Testis (tissue), 3 donors: ENCODE measurements around the gene ATP8A1. TPM values are rescaled to one million over a fixed set of nuclear protein-coding genes. Genes with fewer than 3 reads are reported as not detected.

Experiments used
- DNase-seq: peaks from one replicate; pipeline ENCODE4 v3.0.0-alpha.2; 2019
- H3K27ac ChIP-seq, 2 donors: fragments of 200-600 bp; sonication (generic); one replicate each; pipeline ENCODE4 v1.5.1; 2019
- H3K27me3 ChIP-seq: fragments of 200-600 bp; sonication (generic); one replicate; pipeline ENCODE4 v1.5.1; 2019
- H3K36me3 ChIP-seq: fragments of 200-600 bp; sonication (generic); one replicate; pipeline ENCODE4 v1.5.1; 2017; ENCODE audit warnings: low read depth; ENCODE audit errors: missing control alignments
- H3K4me1 ChIP-seq: fragments of 200-600 bp; sonication (generic); one replicate; pipeline ENCODE4 v1.5.1; 2019
- H3K4me3 ChIP-seq, 2 donors: fragments of 200-600 bp; sonication (generic); one replicate each; pipeline ENCODE4 v1.5.1; 2017 to 2019
- H3K9me3 ChIP-seq: fragments of 200-600 bp; sonication (generic); one replicate; pipeline ENCODE4 v1.5.1; 2017
- POLR2A ChIP-seq: fragments of 450-650 bp; IDR thresholded peaks from one replicate; pipeline ENCODE4 v1.6.1; 2017; ENCODE audit warnings: antibody characterized with exemption, mild to moderate bottlenecking, moderate library complexity
- WGBS, 2 donors: methylation state at CpG; one replicate each; pipeline ENCODE4 v1.1.5; 2018; 5-methylcytosine and 5-hydroxymethylcytosine counted together
- intact Hi-C: fragments of 100-400 bp; cut with DNase I; formaldehyde crosslinking; loops from one replicate; pipeline ENCODE4 v1.15.1; 2023; ENCODE audit warnings: low total_unique reads
- polyA plus RNA-seq: library from polyadenylated mRNA; stranded (reverse); fragments of 350-450 nt; fragmentation: Illumina TruSeq; extraction: RNeasy Lipid Tissue Mini Kit (QIAGEN cat#74804); gene quantifications from one replicate; pipeline ENCODE4 v1.2.3, GENCODE V29; 2014; ENCODE audit warnings: low read depth, low replicate concordance; ENCODE audit not compliant: insufficient read depth
- total RNA-seq, 2 donors: library from RNA; depleted of rRNA; stranded (reverse); fragments of >200 nt; gene quantifications; one replicate each; pipeline ENCODE4 v1.2.3, GENCODE V29; 2016
- TF ChIP-seq, protein P1 (sequence below), 3 experiments: fragments of 450-650 bp in 2 of 3; fragments of 200-600 bp in 1 of 3; sonication (generic) in 1 of 3; IDR thresholded peaks; one replicate each; pipeline ENCODE4 v1.5.1; 2016 to 2019; ENCODE audit warnings: antibody characterized with exemption in 3 of 3, mild to moderate bottlenecking in 2 of 3, moderate library complexity in 1 of 3

The ATP8A1 gene
- total and polyA plus RNA-seq, 3 donors from 2014 or later = 5.5 to 32.5 (median 18.8) TPM

DNA sequence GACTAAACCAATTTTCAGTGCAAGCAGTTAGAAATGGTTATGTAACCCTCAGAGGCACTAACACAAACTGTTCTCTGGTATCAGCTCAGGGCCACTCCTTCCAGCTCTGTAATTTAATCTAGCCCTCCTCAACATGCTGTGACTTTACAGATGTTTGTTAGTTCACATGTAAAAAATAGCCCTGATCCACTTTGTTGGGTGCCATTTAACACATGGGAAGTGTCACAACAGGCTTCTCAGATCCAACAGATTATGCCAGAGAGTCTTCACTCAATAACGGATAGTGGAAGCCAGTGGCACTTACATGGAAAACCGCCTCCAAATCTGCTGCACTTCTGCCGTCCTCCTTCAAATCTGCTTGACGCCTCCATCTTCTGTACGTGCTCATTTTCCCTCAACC, 51.6 kb downstream of the ATP8A1 start:
- no peak overlapping the region for H3K27ac ChIP-seq
- no peak for DNase-seq
- no peak overlapping the region for H3K4me3 ChIP-seq
- 69 to 76% methylated on average over 5 of the region's 5 CpGs for WGBS, 2 donors
- no peaks in the 10 kb centered on the region for H3K27me3 ChIP-seq
- H3K36me3 ChIP-seq = no peaks in the 10 kb centered on the region
- H3K4me1 ChIP-seq = no peaks in the 10 kb centered on the region
- intact Hi-C loops = no loop called here
- TF ChIP-seq POLR2A = no peak
- TF ChIP-seq, protein P1, sequence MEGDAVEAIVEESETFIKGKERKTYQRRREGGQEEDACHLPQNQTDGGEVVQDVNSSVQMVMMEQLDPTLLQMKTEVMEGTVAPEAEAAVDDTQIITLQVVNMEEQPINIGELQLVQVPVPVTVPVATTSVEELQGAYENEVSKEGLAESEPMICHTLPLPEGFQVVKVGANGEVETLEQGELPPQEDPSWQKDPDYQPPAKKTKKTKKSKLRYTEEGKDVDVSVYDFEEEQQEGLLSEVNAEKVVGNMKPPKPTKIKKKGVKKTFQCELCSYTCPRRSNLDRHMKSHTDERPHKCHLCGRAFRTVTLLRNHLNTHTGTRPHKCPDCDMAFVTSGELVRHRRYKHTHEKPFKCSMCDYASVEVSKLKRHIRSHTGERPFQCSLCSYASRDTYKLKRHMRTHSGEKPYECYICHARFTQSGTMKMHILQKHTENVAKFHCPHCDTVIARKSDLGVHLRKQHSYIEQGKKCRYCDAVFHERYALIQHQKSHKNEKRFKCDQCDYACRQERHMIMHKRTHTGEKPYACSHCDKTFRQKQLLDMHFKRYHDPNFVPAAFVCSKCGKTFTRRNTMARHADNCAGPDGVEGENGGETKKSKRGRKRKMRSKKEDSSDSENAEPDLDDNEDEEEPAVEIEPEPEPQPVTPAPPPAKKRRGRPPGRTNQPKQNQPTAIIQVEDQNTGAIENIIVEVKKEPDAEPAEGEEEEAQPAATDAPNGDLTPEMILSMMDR (IDR thresholded peaks at IDR 0.05) = no peak
- H3K9me3 ChIP-seq = no peaks in the 10 kb centered on the region

DNA sequence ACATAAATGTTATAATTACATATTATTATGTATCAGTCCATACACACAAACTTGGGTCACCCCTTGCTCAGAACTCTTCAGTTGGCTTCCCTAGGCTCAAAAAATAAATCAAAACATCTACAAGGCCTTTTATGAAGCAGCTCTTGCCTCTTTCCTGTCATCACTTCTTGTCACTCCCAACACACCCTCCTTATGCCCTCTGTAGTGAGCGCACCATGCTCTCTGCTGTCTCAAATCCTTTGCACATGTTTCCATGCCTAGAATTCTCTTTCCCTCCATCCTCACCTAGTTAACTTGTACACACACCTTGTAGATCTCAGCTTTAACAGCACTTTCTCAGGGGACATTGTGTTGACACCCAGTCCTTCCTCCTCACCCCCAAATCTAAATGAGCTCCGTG, 53.0 kb downstream of the ATP8A1 start:
- Histone ChIP-seq H3K27me3 (no peaks in the 10 kb centered on the region), H3K9me3 (no peaks in the 10 kb centered on the region), H3K27ac (no peak overlapping the region), H3K4me1 (no peaks in the 10 kb centered on the region), H3K36me3 (no peaks in the 10 kb centered on the region), H3K4me3 (no peak overlapping the region)
- intact Hi-C loops = no loop called here
- 82 to 85% methylated on average over 2 of the region's 2 CpGs for WGBS, 2 donors
- TF ChIP-seq, protein P1 (IDR thresholded peaks at IDR 0.05) = no peak
- no peak for TF ChIP-seq POLR2A
- DNase-seq = no peak

DNA sequence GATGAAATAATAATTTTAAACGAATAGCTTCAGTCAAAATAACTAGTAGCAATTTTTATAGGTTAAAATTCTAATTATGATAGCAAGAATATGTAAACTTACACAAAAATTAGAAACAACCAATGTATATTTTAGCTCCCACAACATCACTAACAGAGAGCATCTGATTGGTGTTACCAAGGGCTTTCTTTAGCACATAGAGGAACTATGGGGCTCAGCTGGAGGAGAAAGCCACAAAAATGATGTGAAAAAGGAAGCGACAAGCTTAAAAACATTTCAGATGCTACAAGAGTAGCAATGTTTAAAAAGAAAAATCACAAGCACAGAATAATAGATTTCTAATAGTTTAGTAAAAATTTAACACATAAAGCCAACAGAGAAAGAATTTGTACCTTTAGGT, 56.3 kb downstream of the ATP8A1 start:
- Histone ChIP-seq H3K36me3 (no peaks in the 10 kb centered on the region), H3K4me3 (no peak overlapping the region), H3K27me3 (no peaks in the 10 kb centered on the region), H3K9me3 (no peaks in the 10 kb centered on the region), H3K4me1 (no peaks in the 10 kb centered on the region), H3K27ac (no peak overlapping the region)
- intact Hi-C loops = no loop called here
- TF ChIP-seq POLR2A = no peak
- no peak for DNase-seq
- 93 to 95% methylated on average over 2 of the region's 2 CpGs for WGBS, 2 donors

DNA sequence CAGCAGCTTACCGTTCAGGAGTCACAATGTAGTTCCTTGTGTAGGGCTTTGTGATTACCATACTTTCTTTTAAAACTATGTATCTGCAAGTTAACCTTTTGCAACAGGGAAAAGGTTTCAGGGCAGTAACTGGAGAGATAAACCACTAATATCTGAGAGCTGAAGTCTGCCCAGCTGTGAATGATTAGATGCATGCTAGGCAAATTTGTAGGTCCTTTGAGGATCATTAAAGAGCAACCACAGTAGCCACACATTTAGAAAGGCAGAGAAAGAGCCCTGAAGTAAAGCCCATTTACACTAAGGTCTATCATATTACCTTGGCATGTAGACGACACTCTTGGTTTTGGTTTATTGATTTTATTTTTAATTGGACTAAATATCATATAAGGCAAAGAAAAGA, 60.0 kb downstream of the ATP8A1 start:
- Histone ChIP-seq H3K27ac (no peak overlapping the region), H3K9me3 (no peaks in the 10 kb centered on the region), H3K27me3 (no peaks in the 10 kb centered on the region), H3K4me1 (no peaks in the 10 kb centered on the region), H3K36me3 (no peaks in the 10 kb centered on the region), H3K4me3 (no peak overlapping the region)
- no peak for DNase-seq
- TF ChIP-seq POLR2A = no peak
- TF ChIP-seq, protein P1 (IDR thresholded peaks at IDR 0.05) = no peak
- intact Hi-C loops = no loop called here
- WGBS, 2 donors = 57 to 64% methylated on average over 2 of the region's 2 CpGs

DNA sequence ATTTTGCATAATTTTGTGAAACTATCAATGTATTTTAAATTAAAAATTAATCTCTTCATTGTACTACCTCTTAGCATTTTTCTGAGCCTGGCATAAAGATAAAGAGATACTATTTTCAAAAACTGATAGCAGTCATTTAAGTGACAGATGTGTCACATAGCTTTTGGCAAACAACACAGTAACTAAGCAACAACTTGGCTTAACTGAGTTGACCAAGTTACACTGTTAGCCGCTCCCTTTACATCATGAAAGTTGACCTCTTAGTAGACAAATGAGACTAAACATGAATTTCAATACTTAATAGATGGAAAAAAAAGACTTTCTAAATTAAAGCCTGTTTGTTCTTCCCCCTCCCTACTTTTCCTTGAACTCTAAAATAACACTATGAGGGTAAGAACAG, 62.0 kb downstream of the ATP8A1 start:
- intact Hi-C loops = no loop called here
- no peak overlapping the region for H3K27ac ChIP-seq
- TF ChIP-seq POLR2A = no peak
- TF ChIP-seq, protein P1 (IDR thresholded peaks at IDR 0.05) = no peak
- no peak for DNase-seq
- H3K27me3 ChIP-seq = no peaks in the 10 kb centered on the region
- H3K4me1 ChIP-seq = no peaks in the 10 kb centered on the region
- H3K9me3 ChIP-seq = no peaks in the 10 kb centered on the region
- H3K36me3 ChIP-seq = no peaks in the 10 kb centered on the region
- WGBS, 2 donors = 96 to 98% methylated on average over 1 of the region's 1 CpG
- no peak overlapping the region for H3K4me3 ChIP-seq
